Measurements from ENCODE around the gene C11orf68. TPM values are rescaled to one million over a fixed set of nuclear protein-coding genes. Genes with fewer than 3 reads are reported as not detected.
A peak's percentile ranks its signal among the peaks of the same experiment; 100 is the strongest.

C11orf68 gene
- total RNA-seq, 1 donor from 2014 or later: 6.9 TPM

GRCh38 chr11:65883058-65883761 is 35.7 kb downstream of the C11orf68 start:
- Histone ChIP-seq H3K9me3 (ENCODE audit: low read depth) (no peaks in the 10 kb centered on the region), H3K4me1 (peaks cover 7% of the 10 kb centered on the region), H3K27ac (no peak overlapping the region), H3K27me3 (no peaks in the 10 kb centered on the region), H2AFZ (replicated peaks) (no peak overlapping the region), H3F3A (ENCODE audit: low read depth) (peaks cover 23% of the 10 kb centered on the region), H4K20me1 (ENCODE audit: low read depth) (peaks cover 14% of the 10 kb centered on the region), H3K4me2 (no peak overlapping the region), H3K4me3 (no peak overlapping the region), H3K36me3 (peaks cover 4% of the 10 kb centered on the region), H3K79me2 (ENCODE audit: low read depth) (peaks cover 17% of the 10 kb centered on the region), H3K9ac (no peak overlapping the region)
- Mint-ChIP-seq H3K4me1 (peaks cover 25% of the 10 kb centered on the region), H3K9me3 (no peaks in the 10 kb centered on the region), H3K36me3 (peaks cover 25% of the 10 kb centered on the region), H3K4me3 (no peak overlapping the region), H3K27ac (no peak overlapping the region), H3K27me3 (ENCODE audit: insufficient read depth, low read depth) (peaks cover 7% of the 10 kb centered on the region)
- DNase-seq (ENCODE audit: low spot score): no peak
- TF ChIP-seq EZH2phosphoT487 (IDR thresholded peaks at IDR 0.05) (no peak), EZH2 (IDR thresholded peaks at IDR 0.05) (no peak)

- Histone ChIP-seq H3F3A (ENCODE audit: low read depth) (peaks cover 15% of the 10 kb centered on the region), H3K4me1 (peaks cover 4% of the 10 kb centered on the region), H3K36me3 (peaks cover 4% of the 10 kb centered on the region), H3K27me3 (no peaks in the 10 kb centered on the region), H3K9me3 (ENCODE audit: low read depth) (no peaks in the 10 kb centered on the region), H3K79me2 (ENCODE audit: low read depth) (peaks cover 13% of the 10 kb centered on the region), H3K4me3 (no peak overlapping the region), H3K9ac (no peak overlapping the region), H2AFZ (replicated peaks) (no peak overlapping the region), H3K4me2 (no peak overlapping the region), H3K27ac (no peak overlapping the region), H4K20me1 (ENCODE audit: low read depth) (peaks cover 14% of the 10 kb centered on the region)
- TF ChIP-seq EZH2 (IDR thresholded peaks at IDR 0.05) (no peak), EZH2phosphoT487 (IDR thresholded peaks at IDR 0.05) (no peak), CTCF (IDR thresholded peaks at IDR 0.05) (no peak)
- Mint-ChIP-seq H3K4me3 (no peak overlapping the region), H3K4me1 (peaks cover 18% of the 10 kb centered on the region), H3K27me3 (ENCODE audit: insufficient read depth, low read depth) (peaks cover 9% of the 10 kb centered on the region), H3K27ac (no peak overlapping the region), H3K36me3 (peaks cover 25% of the 10 kb centered on the region), H3K9me3 (no peaks in the 10 kb centered on the region)
- DNase-seq (ENCODE audit: low spot score): no peak
These were observed 36.5 kb downstream of the C11orf68 start for GRCh38 chr11:65882120-65883057.

GRCh38 chr11:65880844-65881421 is 37.9 kb downstream of the C11orf68 start:
- H3K4me3 Mint-ChIP-seq: peak overlapping the region; percentile 5
- H3K79me2 ChIP-seq (ENCODE audit: low read depth): no peaks in the 10 kb centered on the region
- no peak for TF ChIP-seq EZH2 (IDR thresholded peaks at IDR 0.05)
- TF ChIP-seq EZH2phosphoT487 (IDR thresholded peaks at IDR 0.05): no peak
- no peak for TF ChIP-seq CTCF (IDR thresholded peaks at IDR 0.05)
- peaks cover 4% of the 10 kb centered on the region for H3K36me3 ChIP-seq
- H3K9ac ChIP-seq: no peak overlapping the region
- no peak overlapping the region for H2AFZ ChIP-seq (replicated peaks)
- H3K4me2 ChIP-seq: no peak overlapping the region
- no peak overlapping the region for H3K27ac ChIP-seq
- H3K27me3 Mint-ChIP-seq (ENCODE audit: insufficient read depth, low read depth): peaks cover 11% of the 10 kb centered on the region
- no peaks in the 10 kb centered on the region for H3K27me3 ChIP-seq
- H4K20me1 ChIP-seq (ENCODE audit: low read depth): peaks cover 14% of the 10 kb centered on the region
- H3K4me3 ChIP-seq: no peak overlapping the region
- DNase-seq (ENCODE audit: low spot score): no peak
- no peaks in the 10 kb centered on the region for H3K9me3 ChIP-seq (ENCODE audit: low read depth)
- peaks cover 18% of the 10 kb centered on the region for H3K36me3 Mint-ChIP-seq
- H3K9me3 Mint-ChIP-seq: no peaks in the 10 kb centered on the region
- H3K4me1 ChIP-seq: no peaks in the 10 kb centered on the region
- H3F3A ChIP-seq (ENCODE audit: low read depth): peaks cover 11% of the 10 kb centered on the region
- H3K4me1 Mint-ChIP-seq: peaks cover 10% of the 10 kb centered on the region
- H3K27ac Mint-ChIP-seq: no peak overlapping the region

All from neural progenitor cell (in vitro differentiated cells).